ENCODE results near the gene PRIM2.
A peak's percentile ranks its signal among the peaks of the same experiment; 100 is the strongest.
"Not testable (repeated sequence)": the region's sequence is repeated elsewhere in the genome, so short reads cannot be mapped to it uniquely, and the experiment has no call there.

The PRIM2 gene

DNA sequence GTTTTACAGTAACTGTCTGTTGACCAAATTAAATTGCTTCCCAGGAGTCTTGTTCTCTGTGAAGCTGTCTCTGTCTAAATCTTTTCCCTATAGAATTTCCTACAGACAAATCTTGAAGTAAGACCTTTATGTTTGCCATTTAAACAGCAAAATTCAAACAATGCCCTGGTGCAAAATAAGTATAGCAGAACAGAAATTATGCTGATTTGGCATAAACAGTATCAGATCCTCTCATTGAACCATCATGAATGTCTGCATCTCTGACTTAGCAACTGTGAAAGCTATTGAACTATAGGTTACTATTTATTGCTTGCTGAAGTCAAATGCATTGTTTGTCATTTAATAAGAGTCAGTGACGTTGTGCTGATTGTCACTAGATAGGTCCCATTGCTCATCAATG is 123.3 kb downstream of the PRIM2 start:
- ATAC-seq, result not testable (repeated sequence)

- not testable (repeated sequence) for ATAC-seq
These were observed 124.7 kb downstream of the PRIM2 start for GRCh38 chr6:57442133-57442532.

DNA sequence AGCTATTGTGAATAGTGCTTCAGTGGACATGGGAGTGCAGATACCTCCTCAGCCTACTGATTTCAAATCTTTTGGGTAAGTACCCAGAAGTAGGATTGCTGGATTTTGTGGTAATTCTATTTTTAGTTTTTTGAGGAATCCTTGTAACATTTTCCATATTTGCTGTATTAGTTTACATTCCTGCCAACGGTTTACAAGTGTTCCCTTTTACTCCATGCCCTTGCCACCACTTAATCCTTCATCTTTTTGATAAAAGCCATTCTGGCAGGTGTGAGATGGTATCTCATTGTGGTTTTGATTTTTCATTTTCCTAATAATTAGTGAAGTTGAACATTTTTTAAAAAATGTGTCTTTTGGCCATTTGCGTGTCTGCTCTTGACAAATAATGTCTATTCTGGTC is 125.8 kb downstream of the PRIM2 start:
- ATAC-seq, result peak; percentile 54

GRCh38 chr6:57444787-57445186 is 127.4 kb downstream of the PRIM2 start:
- not testable (repeated sequence) for ATAC-seq

GRCh38 chr6:57445379-57445778 is 127.9 kb downstream of the PRIM2 start:
- not testable (repeated sequence) for ATAC-seq

GRCh38 chr6:57445790-57446468 is 128.5 kb downstream of the PRIM2 start:
- not testable (repeated sequence) for ATAC-seq

- ATAC-seq, result not testable (repeated sequence)
These were observed 132.2 kb downstream of the PRIM2 start for GRCh38 chr6:57449496-57450066.

DNA sequence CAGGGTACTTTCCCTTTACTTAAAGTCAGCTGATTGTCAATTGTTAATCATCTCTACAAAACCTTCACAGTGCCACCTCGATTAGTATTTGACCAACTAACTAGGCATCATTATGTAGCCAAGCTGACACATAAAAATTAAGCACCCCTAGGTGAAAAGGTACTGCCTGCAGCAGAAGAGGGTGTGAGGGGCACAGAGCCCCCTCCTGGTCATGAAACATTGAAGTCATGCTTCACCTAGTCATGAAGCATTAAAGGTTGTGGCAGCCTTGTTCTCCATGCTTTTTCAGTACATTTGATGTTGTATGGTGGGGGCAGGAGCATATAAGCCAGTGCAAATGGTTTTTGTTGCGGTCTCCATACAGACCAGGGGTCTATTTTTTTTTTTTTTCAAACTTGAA is 142.4 kb downstream of the PRIM2 start:
- not testable (repeated sequence) for ATAC-seq

- ATAC-seq, result peak; percentile 72
These were observed 143.6 kb downstream of the PRIM2 start for GRCh38 chr6:57461022-57461421.

DNA sequence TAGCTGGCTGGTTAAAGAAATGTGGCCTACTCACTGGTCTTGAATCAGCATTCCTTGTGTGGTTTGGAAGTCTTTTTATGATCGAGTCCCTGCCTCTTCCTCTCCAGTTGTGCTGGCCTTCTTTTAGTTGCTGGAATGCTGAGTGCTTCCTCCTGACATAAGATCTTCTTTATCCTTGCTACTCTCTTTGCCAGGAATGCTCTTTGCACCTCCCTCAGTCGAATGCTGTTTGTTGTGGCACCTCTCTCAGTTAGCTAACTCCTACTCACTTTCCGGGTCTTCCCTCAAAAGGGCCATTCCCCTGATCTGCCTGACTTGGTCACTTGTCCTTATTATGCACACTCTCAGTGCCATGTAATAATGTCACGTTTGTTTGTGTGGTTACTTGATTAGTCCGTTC is 146.4 kb downstream of the PRIM2 start:
- peak; percentile 48; the same call in 2 of the 3 replicates for ATAC-seq

- not testable (repeated sequence) for ATAC-seq
These were observed 148.5 kb downstream of the PRIM2 start for GRCh38 chr6:57465968-57466367.

DNA sequence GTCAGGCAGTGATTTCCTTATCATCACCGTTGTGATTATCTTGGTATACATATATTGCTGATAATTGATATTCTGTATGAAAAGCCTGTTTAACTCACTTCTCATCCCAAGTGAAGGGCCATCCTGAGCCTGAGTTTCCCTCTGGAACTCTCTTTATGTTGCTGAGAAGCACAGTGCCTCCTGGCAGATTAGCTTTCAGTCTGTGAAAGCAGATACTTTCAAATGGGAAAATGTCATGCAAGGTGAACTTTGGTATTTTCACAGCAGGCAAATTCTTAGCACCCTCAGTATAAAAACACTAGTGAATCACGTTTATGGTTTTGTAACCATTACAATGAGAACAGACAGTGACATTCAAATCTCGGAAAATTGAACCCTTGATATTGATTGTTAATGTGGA is 151.6 kb downstream of the PRIM2 start:
- no peak for ATAC-seq
- no peak for TF ChIP-seq SNAI2 (CRISPR knock-in tag; IDR thresholded peaks at IDR 0.05)
- TF ChIP-seq, protein P1, sequence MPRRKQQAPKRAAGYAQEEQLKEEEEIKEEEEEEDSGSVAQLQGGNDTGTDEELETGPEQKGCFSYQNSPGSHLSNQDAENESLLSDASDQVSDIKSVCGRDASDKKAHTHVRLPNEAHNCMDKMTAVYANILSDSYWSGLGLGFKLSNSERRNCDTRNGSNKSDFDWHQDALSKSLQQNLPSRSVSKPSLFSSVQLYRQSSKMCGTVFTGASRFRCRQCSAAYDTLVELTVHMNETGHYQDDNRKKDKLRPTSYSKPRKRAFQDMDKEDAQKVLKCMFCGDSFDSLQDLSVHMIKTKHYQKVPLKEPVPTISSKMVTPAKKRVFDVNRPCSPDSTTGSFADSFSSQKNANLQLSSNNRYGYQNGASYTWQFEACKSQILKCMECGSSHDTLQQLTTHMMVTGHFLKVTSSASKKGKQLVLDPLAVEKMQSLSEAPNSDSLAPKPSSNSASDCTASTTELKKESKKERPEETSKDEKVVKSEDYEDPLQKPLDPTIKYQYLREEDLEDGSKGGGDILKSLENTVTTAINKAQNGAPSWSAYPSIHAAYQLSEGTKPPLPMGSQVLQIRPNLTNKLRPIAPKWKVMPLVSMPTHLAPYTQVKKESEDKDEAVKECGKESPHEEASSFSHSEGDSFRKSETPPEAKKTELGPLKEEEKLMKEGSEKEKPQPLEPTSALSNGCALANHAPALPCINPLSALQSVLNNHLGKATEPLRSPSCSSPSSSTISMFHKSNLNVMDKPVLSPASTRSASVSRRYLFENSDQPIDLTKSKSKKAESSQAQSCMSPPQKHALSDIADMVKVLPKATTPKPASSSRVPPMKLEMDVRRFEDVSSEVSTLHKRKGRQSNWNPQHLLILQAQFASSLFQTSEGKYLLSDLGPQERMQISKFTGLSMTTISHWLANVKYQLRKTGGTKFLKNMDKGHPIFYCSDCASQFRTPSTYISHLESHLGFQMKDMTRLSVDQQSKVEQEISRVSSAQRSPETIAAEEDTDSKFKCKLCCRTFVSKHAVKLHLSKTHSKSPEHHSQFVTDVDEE (CRISPR knock-in tag; IDR thresholded peaks at IDR 0.05), result no peak
- TF ChIP-seq, protein P2, sequence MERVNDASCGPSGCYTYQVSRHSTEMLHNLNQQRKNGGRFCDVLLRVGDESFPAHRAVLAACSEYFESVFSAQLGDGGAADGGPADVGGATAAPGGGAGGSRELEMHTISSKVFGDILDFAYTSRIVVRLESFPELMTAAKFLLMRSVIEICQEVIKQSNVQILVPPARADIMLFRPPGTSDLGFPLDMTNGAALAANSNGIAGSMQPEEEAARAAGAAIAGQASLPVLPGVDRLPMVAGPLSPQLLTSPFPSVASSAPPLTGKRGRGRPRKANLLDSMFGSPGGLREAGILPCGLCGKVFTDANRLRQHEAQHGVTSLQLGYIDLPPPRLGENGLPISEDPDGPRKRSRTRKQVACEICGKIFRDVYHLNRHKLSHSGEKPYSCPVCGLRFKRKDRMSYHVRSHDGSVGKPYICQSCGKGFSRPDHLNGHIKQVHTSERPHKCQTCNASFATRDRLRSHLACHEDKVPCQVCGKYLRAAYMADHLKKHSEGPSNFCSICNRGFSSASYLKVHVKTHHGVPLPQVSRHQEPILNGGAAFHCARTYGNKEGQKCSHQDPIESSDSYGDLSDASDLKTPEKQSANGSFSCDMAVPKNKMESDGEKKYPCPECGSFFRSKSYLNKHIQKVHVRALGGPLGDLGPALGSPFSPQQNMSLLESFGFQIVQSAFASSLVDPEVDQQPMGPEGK (CRISPR knock-in tag; IDR thresholded peaks at IDR 0.05; ENCODE audit: borderline replicate concordance), result no peak
- no peak for TF ChIP-seq ZFP3 (CRISPR knock-in tag; IDR thresholded peaks at IDR 0.05)
- no peak for TF ChIP-seq OSR1 (CRISPR knock-in tag; IDR thresholded peaks at IDR 0.05)
- no peak for TF ChIP-seq ZNF70 (CRISPR knock-in tag; IDR thresholded peaks at IDR 0.05)
- no peak for TF ChIP-seq GLIS3 (CRISPR knock-in tag; IDR thresholded peaks at IDR 0.05)
- TF ChIP-seq ISL1 (CRISPR knock-in tag; IDR thresholded peaks at IDR 0.05), result no peak
- TF ChIP-seq BACH2 (CRISPR knock-in tag; IDR thresholded peaks at IDR 0.05; ENCODE audit: borderline replicate concordance), result no peak
- TF ChIP-seq, protein P3, sequence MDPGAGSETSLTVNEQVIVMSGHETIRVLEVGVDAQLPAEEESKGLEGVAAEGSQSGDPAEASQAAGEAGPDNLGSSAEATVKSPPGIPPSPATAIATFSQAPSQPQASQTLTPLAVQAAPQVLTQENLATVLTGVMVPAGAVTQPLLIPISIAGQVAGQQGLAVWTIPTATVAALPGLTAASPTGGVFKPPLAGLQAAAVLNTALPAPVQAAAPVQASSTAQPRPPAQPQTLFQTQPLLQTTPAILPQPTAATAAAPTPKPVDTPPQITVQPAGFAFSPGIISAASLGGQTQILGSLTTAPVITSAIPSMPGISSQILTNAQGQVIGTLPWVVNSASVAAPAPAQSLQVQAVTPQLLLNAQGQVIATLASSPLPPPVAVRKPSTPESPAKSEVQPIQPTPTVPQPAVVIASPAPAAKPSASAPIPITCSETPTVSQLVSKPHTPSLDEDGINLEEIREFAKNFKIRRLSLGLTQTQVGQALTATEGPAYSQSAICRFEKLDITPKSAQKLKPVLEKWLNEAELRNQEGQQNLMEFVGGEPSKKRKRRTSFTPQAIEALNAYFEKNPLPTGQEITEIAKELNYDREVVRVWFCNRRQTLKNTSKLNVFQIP (CRISPR knock-in tag; IDR thresholded peaks at IDR 0.05; ENCODE audit: borderline replicate concordance, low read depth), result no peak
- no peak for TF ChIP-seq ARNTL (CRISPR knock-in tag; IDR thresholded peaks at IDR 0.05; ENCODE audit: borderline replicate concordance, low read depth)
- TF ChIP-seq ZC3H10 (CRISPR knock-in tag; IDR thresholded peaks at IDR 0.05), result no peak
- TF ChIP-seq PPARA (CRISPR knock-in tag; IDR thresholded peaks at IDR 0.05; ENCODE audit: borderline replicate concordance), result no peak
- no peak for TF ChIP-seq TCF4 (CRISPR knock-in tag; IDR thresholded peaks at IDR 0.05; ENCODE audit: borderline replicate concordance)
- no peak for TF ChIP-seq ESRRG (CRISPR knock-in tag; IDR thresholded peaks at IDR 0.05)

- ATAC-seq, result not testable (repeated sequence)
These were observed 152.7 kb downstream of the PRIM2 start for GRCh38 chr6:57470148-57470547.
